Suppressor macrophage (primary cell): ENCODE results near the gene TRIM52.
A peak's percentile ranks its signal among the peaks of the same experiment; 100 is the strongest.
"Not testable (repeated sequence)": the region's sequence is repeated elsewhere in the genome, so short reads cannot be mapped to it uniquely, and the experiment has no call there.

ENCODE experiments used
- DNase-seq, 4 experiments: peaks; one replicate each; pipeline ENCODE4 v3.0.0-alpha.2; 2020 to 2022

The TRIM52 gene

DNA sequence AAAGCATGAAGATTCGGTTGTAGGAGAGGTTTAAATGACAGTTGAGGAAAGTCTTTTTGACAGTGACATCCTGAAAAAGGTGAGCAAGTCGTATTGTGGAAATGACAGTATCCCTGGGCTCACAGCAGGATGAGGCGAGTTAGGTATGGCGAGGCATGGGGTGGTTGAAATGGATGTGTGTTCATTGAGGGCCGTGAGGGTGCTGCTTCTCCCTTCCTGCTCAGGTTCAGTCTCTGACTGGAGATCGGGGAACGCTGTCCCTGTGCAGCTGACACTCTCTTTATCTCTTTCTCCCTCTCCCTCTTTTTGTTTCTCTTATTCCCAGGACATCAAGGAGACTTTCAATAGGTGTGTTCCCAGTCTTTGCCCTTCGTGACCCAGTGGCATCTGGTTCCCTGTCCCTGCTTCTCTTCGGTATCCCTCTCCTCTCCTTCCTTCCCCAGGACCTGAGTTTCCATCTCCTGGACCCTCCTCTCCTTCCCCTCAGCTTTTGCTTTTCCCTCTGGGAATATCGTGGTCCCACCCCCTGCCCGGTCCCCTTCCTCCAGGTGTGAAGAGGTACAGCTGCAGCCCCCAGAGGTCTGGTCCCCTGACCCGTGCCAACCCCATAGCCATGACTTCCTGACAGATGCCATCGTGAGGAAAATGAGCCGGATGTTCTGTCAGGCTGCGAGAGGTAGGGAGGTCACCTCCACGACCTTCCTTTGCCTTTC lies 27.7 kb downstream of the TRIM52 start:
- no peak for DNase-seq

DNA sequence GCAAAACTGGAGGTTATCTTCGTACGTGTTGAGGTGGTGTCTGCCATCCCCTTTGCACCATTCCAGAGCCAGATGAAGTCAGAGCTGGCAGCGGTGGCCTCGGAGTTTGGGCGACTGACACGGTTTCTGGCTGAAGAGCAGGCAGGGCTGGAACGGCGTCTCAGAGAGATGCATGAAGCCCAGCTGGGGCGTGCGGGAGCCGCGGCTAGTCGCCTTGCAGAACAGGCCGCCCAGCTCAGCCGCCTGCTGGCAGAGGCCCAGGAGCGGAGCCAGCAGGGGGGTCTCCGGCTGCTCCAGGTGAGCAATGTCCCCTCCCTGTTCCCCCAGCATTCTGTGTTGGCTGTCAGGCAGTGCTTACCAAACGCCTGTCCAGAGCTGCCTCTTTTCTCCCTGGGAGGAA lies 28.4 kb downstream of the TRIM52 start:
- no peak for DNase-seq

DNA sequence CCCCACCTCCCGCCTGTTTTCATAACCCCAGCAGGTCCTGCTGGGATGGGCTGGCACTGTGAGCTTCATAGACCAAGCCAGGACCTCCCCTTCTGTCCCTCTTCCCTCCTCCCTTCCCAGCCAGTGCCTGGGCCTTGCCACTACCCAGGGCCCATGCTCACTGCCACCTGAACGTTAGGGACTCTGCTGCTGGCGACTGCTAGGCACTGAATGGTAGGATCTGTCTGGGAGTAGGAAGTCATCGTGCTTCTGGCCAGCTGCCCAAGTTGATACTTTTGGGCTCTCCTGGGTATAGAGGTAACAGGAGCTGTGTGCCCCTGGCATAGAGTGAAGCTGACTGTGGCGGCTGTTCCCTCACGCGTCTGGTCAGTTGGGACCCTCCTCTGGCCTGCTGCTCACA lies 29.5 kb downstream of the TRIM52 start:
- no peak for DNase-seq

GRCh38 chr5:181230551-181230950 lies 30.4 kb downstream of the TRIM52 start:
- no peak for DNase-seq

DNA sequence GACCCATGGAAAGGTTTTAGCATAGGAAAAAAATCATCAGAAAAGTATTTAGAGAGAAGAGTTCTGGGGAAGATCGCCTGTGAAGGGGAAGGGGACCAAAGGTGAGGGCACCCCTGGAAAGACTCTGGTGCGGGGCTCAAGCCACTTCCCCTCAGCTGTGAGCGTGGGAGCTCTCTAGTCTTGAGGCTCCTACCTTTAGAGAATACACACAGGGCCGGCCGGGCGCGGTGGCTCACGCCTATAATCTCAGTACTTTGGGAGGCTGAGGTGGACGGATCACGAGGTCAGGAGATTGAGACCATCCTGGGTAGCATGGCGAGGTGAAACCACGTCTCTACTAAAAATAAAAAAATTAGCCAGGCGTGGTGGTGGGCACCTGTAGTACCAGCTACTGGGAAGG lies 30.9 kb downstream of the TRIM52 start:
- no peak for DNase-seq

DNA sequence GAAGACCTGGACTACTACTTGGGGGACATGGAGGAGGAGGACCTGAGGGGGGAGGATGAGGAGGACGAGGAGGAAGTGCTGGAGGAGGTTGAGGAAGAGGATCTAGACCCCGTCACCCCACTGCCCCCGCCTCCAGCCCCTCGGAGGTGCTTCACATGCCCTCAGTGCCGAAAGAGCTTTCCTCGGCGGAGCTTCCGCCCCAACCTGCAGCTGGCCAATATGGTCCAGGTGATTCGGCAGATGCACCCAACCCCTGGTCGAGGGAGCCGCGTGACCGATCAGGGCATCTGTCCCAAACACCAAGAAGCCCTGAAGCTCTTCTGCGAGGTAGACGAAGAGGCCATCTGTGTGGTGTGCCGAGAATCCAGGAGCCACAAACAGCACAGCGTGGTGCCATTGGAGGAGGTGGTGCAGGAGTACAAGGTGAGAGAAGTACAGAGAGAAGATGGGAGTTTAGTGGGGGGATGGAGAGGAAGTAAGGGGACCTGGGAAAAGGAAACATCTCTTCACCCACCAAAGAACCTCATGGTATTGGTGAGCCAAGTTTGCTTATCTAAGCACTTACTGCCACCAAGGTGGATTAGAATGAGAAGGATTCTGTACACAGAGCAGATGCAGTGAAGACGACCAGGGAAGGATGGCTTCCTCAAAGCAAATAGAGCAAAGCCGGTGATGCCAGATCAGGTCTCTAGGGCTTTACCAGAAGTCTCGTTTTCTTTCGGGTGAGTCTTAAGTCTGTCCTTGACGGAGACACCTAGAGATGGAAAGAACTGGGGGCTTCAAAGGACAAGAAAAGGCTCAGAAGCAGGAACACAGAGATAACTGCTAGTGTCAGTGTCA lies 36.3 kb downstream of the TRIM52 start:
- DNase-seq: no peak

- DNase-seq: peak in 3 of 4 experiments; percentile 46 to 55 (median 52)
These were observed 37.1 kb downstream of the TRIM52 start for GRCh38 chr5:181223729-181224389.

- peak; percentile 98 to 99 (median 98) for DNase-seq
These were observed 37.8 kb downstream of the TRIM52 start, which contains the start of gene TRIM41 for GRCh38 chr5:181223058-181223728. Gene TRIM41 (plus strand): TSS chr5:181223281. CDS start chr5:181224000, 719 bp downstream.

GRCh38 chr5:181222630-181223057 lies 38.3 kb downstream of the TRIM52 start:
- peak in 1 of 4 experiments; percentile 49 for DNase-seq

- DNase-seq: peak; percentile 86 to 93 (median 86)
These were observed 38.9 kb downstream of the TRIM52 start for GRCh38 chr5:181221792-181222629.

DNA sequence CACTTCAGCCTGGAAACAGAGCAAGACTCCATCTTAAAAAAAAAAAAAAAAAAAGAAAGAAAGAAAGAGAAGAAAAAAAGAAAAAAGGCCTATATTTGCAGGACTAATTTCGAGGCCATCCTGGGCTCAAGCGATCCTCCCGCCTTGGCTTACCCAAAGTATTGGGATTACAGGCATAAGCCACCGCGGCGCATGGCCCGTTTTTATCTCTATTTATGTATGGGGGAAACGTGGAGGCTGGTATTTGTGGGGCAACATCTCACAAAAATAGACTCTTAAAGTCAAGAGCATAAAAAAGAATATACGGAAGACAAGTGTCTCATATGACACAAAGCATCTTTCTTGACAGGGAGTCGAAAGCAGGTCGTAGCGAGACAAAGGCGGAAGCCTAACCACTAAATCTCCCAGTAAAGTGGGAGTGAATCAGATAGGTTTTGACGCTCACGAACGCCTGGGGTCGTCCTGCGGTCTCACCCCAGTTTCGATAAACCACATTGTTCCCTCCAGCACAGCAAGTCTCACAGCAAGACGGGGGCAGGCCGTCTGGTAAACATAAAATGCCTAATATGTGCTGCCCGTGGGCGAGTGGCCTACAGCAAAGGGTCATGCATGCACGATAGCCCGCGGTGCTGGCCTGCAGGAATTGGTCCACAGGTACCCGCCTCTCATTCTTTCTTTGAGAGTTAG lies 39.7 kb downstream of the TRIM52 start:
- no peak for DNase-seq

DNA sequence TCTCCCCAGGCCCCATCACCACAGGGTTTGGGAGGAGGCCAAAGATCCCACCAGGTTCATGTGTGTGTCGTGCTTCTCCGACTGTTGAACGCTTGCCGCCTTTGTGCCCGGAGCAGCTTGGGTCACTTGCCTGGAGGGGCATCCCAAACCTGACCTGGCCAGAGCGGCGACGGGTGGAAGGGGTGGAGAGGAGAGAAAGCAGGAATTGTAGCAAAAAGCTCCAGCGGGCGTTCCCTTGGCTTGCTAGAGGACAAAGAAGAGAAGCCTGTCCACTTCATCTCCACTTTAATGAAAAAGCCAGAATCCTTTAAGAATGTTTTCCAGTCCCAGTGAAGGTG lies 40.8 kb downstream of the TRIM52 start:
- DNase-seq: no peak

DNA sequence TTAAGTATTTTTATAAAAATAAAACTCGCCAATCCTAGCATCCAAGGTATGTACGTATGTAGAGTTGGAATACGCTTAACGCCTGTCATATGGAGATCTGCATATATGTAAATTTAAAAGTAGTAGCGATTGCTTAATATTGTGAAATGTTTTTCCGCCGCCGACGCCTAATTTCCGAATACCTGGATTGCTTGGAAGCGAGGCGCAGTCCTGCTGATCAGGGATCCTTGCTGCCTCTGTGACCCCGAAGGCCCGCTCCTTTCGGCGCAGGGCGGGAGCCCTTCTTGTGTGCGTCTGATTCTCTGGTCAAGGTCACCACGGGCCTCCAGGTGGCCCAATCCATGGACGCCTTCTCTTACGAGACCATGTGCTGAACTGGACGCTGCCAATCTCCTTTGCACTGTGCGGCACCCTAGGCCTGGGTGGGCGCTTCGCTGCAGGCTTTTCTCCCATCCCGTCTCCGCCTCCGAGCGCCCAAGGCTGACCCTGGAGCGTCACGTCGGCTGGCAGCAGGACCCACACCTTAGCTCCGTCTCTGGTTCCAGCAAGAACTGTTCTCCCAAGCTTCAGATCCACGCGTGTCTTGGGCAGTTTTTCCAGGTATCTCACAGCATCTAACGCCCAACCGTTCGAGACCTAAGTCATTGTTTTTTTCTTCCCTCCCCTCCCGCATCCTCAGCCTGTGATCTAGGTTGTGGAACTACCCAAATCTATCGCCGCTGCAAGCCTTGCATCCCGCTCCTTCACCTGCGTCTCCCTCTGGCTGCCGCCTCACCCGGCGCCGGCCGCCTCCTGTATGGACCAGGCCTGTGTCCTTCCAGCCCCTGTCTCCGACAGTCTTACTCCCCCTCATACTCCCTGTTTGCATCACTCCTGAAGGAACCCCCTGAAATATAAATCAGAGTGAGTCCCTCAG lies 41.4 kb downstream of the TRIM52 start:
- no peak for DNase-seq

DNA sequence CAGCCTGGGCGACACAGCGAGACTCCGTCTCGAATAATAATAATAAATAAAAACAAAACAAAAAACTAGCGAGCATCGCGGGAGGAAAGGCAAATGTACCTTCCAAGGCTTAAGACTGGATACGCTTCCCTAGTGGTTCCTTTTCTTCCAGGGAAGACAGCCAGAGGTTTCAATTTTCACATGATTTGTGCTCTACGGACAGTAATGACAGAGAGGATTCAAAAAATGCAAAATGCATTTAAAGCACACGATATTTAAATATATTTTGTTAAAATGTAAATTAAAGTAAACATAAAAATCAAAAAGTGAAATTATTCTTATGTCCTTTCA lies 42.2 kb downstream of the TRIM52 start:
- no peak for DNase-seq

- no peak for DNase-seq
These were observed 43.2 kb downstream of the TRIM52 start for GRCh38 chr5:181217803-181218062.

DNA sequence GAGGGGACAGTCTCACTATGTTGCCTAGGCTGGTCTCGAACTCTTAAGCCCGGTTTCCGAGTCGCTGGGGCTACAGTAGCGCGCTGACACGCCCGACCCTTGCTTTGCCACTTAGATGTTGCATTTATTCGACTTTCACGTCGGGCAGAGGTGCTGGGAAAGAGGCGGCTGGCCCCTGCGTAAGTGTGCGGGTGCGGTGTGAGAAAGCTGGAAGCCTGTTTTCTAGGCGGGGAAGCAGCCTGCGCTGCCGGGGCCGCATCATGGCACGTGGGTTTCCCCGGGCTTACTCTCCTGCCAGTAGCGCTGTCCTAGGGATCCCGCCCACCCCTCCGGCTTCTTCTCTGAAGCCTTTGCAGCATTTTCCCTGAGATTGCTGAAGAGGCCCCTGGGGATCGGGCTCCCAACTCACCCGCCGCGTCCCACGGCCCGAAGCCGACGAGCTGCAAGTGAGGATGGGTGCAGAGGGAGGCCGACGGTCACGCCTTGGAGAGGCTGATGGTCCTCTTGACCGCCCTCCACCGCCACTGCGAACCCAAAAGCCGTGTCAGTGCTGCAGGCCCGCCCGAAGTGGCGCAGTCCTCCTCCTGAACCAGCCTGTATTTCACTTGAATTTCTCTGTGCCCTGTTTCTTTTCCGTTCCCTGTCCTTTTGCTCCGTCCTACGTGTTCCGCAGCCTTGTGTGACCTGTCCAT lies 43.7 kb downstream of the TRIM52 start:
- DNase-seq: peak; percentile 44 to 67 (median 52)

GRCh38 chr5:181215997-181216989 lies 44.6 kb downstream of the TRIM52 start:
- no peak for DNase-seq

DNA sequence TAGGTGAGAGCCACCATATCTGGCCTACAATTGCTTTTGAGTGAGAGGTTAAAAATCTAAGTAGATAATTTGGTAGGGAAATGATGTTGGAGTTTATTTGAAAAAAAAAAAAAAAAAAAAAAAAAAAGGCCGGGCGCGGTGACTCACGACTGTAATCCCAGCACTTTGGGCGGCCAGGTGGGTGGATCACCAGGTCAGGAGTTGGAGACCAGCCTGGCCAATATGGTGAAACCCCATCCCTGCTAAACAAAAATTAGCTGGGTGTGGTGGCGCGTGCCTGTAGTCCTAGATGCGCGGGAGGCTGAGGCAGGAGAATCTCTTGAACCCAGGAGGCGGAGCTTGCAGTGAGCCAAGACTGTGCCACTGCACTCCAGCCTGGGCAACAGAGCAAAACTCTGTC lies 46.7 kb downstream of the TRIM52 start:
- not testable (repeated sequence) for DNase-seq

GRCh38 chr5:181212934-181213333 lies 48.0 kb downstream of the TRIM52 start:
- no peak for DNase-seq
